Central memory CD8-positive, alpha-beta T cell (primary cell): Measurements from ENCODE around the gene DDN.

Source experiments
- ATAC-seq: fragments of 150-1000 bp; cut with Tn5 transposase; replicated peaks from 2 replicates; pipeline ENCODE4 v1.10.0; 2022; ENCODE audit warnings: mild to moderate bottlenecking, moderate FRiP score, moderate number of reproducible peaks; ENCODE audit not compliant: poor library complexity, severe bottlenecking; ENCODE audit errors: extremely low read depth
- DNase-seq, 2 donors: peaks; one replicate each; pipeline ENCODE4 v3.0.0; 2021; ENCODE audit warnings: low spot score in 2 of 2
- H3K27ac Mint-ChIP-seq: one replicate; pipeline ENCODE4 v1.8.0; 2022; ENCODE audit warnings: low read depth, mild to moderate bottlenecking, moderate library complexity, mixed read lengths
- H3K27me3 Mint-ChIP-seq: one replicate; pipeline ENCODE4 v1.8.0; 2022; ENCODE audit warnings: mixed read lengths
- H3K36me3 Mint-ChIP-seq: one replicate; pipeline ENCODE4 v1.8.0; 2022; ENCODE audit warnings: mild to moderate bottlenecking, moderate library complexity, mixed read lengths; ENCODE audit not compliant: insufficient read depth
- H3K4me1 Mint-ChIP-seq: one replicate; pipeline ENCODE4 v1.8.0; 2022; ENCODE audit warnings: mixed read lengths
- H3K4me3 Mint-ChIP-seq: one replicate; pipeline ENCODE4 v1.8.0; 2022; ENCODE audit warnings: mild to moderate bottlenecking, moderate library complexity, mixed read lengths
- H3K9me3 Mint-ChIP-seq: one replicate; pipeline ENCODE4 v1.8.0; 2022; ENCODE audit warnings: mixed read lengths

DDN gene

DNA sequence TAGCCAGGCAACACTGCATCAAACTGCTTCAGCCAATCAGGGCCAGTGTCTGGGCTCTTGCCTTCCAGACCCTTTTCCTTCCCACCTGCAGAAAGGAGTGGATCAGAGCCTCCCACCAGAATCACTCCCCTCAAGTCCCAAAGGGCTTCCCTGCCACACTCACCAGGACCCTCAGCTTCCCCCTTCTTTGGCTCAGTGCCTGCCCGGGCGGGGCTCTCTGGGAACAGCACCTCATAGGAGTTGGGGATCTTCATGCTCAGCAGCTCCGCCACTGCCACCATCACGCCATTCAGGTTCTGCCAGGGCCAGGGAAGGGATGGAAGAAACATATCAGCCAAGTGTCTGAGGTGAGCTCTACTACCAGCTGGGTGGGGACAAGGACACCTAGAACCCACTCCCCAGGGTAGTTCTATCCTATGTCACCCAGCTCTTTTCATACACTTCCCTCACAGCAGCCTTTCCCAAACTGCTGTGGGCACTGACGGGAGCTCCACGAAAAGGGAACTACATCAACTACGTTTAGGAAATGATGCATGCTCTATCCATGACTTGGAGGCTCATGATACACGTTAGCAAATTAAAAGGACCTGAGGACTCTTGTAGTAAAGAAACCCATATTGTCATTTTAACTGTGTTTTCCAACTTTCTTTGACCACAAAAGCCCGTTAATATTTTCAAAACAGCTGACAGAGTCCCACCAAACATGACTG lies 28.8 kb upstream of the DDN start:
- no peak overlapping the region for H3K4me3 Mint-ChIP-seq
- no peaks in the 10 kb centered on the region for H3K27me3 Mint-ChIP-seq
- peaks cover 38% of the 10 kb centered on the region for H3K36me3 Mint-ChIP-seq
- no peak for DNase-seq
- H3K4me1 Mint-ChIP-seq: peaks cover 5% of the 10 kb centered on the region
- H3K27ac Mint-ChIP-seq: peak overlapping the region; percentile 53
- ATAC-seq: no peak
- H3K9me3 Mint-ChIP-seq: no peaks in the 10 kb centered on the region

DNA sequence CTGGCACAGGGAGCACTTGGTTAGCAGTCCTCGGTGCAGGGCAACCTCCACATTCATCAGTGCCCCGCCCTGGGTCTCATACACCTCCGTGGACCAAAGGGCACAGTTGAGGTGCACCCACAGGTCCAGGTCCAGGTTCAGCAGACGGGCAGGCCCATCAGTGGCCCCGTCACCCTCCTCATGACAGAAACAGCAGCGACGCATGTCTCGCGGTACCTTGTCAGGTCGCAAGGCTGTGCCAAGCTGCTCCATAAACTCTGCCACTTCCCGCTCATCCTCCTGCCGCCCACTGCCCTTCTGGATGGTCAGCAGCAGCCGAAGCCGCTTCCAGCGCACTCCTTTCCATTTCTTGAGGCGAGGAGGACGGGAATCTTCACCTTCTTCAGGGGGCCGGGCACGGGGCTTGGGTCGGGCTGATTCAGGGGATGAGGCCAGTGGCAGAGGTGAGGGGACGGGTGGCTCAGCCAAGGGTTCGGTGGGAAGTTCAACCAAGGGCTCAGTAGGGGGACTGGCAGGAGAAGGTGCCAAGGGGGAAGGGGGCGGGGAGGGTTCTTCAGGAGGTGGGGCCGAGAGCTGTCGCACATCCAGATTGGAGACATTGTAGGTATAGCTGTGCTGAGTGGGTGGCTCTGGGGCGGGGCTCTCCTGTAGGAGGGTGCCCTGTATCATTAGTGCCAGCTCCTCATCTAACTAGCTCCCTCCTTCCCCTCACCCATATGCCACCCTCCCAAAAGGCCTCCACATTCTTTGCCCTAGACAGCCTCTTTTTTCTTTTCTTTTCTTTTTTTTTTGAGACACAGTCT lies 27.7 kb upstream of the DDN start:
- ATAC-seq (no peak), DNase-seq (no peak)
- Mint-ChIP-seq H3K27ac (peak overlapping the region; percentile 53), H3K4me1 (peaks cover 5% of the 10 kb centered on the region), H3K4me3 (no peak overlapping the region), H3K27me3 (no peaks in the 10 kb centered on the region), H3K9me3 (no peaks in the 10 kb centered on the region), H3K36me3 (peaks cover 43% of the 10 kb centered on the region)

DNA sequence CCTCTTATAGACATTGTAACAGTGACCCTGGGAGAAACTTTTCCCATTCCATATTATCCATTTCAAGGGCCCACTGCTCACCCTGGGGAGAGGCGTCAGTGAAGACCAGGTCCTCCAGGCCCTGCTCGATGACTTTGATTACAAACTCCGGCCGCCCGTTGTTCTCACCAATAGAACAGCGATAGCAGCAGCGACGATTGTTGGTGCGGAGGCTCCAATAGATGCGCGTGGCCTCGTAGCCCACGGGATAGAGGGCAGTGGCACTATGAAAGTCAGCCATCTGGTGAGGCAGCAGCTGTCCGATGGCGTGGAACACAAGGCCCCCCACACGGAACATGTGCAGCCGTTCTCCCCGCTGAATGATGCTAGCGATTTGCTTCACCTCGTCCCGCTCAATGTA lies 26.9 kb upstream of the DDN start:
- no peak for DNase-seq
- no peak for ATAC-seq
- Mint-ChIP-seq H3K9me3 (no peaks in the 10 kb centered on the region), H3K27me3 (no peaks in the 10 kb centered on the region), H3K27ac (peak overlapping the region; percentile 53), H3K4me1 (peaks cover 4% of the 10 kb centered on the region), H3K36me3 (peaks cover 44% of the 10 kb centered on the region), H3K4me3 (no peak overlapping the region)

DNA sequence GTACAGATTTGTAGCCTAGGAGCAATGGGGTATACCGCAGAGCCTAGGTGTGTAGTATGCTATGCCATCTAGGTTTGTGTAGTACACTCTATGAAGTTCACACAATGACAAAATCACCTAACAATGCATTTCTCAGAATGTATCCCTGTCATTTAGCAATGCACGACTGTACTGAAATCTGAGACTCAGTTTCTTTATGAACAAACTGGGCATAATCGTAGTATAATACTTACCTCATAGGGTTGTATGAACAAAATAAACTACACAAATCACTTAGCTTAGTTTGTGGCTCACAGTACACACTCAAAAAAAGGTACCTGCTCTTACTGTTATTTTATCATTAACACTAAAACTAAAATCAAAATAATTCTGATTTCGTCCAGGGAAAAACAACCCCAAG lies 26.3 kb upstream of the DDN start:
- H3K4me1 Mint-ChIP-seq: no peaks in the 10 kb centered on the region
- no peaks in the 10 kb centered on the region for H3K9me3 Mint-ChIP-seq
- no peaks in the 10 kb centered on the region for H3K27me3 Mint-ChIP-seq
- H3K27ac Mint-ChIP-seq: peak overlapping the region; percentile 57
- ATAC-seq (no peak), DNase-seq (no peak)
- H3K4me3 Mint-ChIP-seq: no peak overlapping the region
- H3K36me3 Mint-ChIP-seq: peaks cover 45% of the 10 kb centered on the region

DNA sequence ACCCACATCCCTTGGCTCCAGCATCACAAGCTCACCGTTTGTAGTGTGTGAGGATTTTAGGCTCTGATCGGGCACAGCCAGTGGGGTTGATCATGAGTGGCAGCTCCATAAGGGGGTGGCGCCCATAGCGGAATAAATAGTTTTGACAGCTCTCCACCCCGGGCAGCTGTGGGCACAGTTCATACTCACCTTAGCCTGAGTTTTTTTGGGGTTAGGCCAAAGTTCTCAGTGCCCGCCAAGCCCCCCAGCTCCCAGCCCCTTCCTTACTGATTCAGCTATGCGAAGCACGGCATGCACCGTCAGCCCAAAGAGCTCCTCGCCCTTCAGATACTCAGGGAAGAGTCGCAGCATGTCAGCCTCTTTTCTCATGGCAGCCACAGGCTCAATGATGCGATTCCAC lies 25.4 kb upstream of the DDN start:
- Mint-ChIP-seq H3K36me3 (peaks cover 44% of the 10 kb centered on the region), H3K27me3 (no peaks in the 10 kb centered on the region), H3K4me1 (peaks cover 6% of the 10 kb centered on the region), H3K4me3 (no peak overlapping the region), H3K9me3 (no peaks in the 10 kb centered on the region), H3K27ac (no peak overlapping the region)
- ATAC-seq (no peak), DNase-seq (no peak)

DNA sequence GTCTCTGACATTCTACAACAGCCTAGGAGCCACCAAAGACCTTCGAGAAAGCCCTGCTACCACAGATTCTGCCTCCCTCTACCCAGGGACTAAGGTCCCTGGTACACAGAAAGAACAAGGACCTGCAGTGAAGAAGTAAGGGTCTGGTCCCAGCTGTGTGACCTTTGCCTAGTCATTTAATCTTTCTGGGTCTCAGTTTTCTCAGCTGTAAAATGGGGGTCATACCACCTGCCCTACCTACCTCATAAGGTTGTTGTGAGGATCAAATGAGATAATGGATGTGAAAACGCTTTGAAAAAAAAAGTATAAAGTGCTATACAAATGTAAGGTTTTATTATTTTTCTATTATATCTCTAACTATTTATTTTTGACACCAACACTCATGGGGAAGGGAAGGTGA lies 24.6 kb upstream of the DDN start:
- no peak for ATAC-seq
- Mint-ChIP-seq H3K27me3 (no peaks in the 10 kb centered on the region), H3K4me3 (no peak overlapping the region), H3K36me3 (peaks cover 45% of the 10 kb centered on the region), H3K27ac (peak overlapping the region; percentile 91), H3K9me3 (no peaks in the 10 kb centered on the region), H3K4me1 (peaks cover 14% of the 10 kb centered on the region)
- DNase-seq: no peak

DNA sequence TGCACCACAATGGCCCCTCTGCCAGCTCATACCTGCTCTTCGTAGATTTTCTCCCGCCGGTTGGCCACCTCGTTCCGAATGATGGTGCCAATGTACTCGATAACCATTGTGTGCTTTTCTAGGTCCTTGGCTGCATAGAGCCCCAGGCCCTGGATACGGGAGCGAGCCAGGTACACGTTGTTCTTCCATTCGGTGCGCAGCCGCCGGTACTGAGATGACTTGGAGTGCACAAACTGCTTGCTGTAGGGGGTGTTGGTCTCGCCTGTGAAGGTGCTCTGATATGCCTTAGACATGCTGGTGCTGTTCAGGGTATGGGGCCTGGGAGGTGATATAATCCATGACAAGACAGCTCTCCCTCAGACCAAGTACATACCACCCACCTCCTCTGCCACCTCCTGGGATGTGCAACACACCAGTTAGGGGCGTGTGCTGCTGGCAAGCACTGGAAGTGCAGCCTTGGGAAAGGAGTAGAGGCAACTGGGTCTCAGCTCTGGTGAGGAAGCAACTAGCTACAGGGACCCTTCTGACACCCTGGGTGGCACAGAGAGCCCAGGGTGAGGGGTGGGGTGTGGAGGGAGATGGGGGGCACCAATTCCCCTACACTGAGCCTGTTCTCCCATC lies 23.5 kb upstream of the DDN start:
- H3K27ac Mint-ChIP-seq: peak overlapping the region; percentile 91
- no peaks in the 10 kb centered on the region for H3K27me3 Mint-ChIP-seq
- no peak for DNase-seq
- ATAC-seq: no peak
- H3K4me1 Mint-ChIP-seq: peaks cover 25% of the 10 kb centered on the region
- H3K36me3 Mint-ChIP-seq: peaks cover 50% of the 10 kb centered on the region
- H3K4me3 Mint-ChIP-seq: no peak overlapping the region
- H3K9me3 Mint-ChIP-seq: no peaks in the 10 kb centered on the region

DNA sequence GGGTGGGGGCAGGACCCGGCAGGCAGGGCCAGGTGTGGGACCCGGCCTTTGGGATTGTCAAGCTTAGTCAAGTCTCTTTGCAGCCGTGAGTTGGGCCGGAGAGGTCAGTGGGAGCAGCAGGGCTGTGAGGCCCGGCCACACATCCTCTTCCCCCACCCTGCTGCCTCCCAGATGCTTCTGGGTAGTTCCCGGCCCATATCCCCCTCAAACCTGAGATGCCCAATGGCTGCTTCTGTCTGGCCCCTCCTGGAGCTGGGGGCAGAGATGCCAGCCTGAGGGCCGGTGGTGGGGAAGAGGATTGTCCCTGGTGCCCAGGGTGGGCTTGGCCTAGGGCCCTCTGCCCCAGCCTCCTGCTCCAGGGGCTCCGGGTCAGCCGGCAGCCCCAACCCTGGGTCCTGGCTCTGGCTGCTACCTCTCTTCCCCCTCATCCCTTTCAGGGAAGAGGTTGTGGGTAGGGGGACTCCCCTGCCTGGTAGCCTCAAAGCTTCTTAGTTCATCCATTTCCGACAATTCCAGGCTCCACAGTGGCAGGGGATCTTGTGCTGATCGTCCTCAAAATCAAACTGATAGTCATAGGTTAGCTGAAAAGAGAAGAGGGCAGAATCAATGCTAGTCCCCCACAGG lies 22.2 kb upstream of the DDN start:
- Mint-ChIP-seq H3K27ac (peak overlapping the region; percentile 91), H3K4me3 (no peak overlapping the region), H3K9me3 (no peaks in the 10 kb centered on the region), H3K4me1 (peaks cover 38% of the 10 kb centered on the region), H3K36me3 (peaks cover 43% of the 10 kb centered on the region), H3K27me3 (no peaks in the 10 kb centered on the region)
- no peak for DNase-seq
- ATAC-seq: no peak

DNA sequence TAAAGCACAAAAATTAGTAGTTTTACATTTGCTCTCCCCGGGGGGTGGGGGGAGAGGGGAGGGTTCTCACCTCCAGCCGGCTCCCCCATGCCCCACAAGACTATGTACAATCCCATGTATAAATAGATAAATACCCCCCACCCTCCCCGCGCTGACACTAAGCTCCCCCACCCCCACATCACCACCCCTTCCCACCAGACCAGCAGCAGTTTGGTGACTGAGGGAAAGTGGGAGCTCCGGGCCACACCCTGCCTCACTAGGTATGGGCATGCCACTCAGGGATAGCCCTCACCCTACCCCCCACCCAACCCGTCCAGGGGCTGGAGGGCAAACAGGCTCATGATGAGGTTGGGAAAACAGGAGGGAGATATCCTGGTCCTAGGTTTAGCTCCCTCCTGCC lies 21.3 kb upstream of the DDN start:
- DNase-seq: no peak
- Mint-ChIP-seq H3K27ac (peak overlapping the region; percentile 98), H3K27me3 (no peaks in the 10 kb centered on the region), H3K36me3 (peaks cover 35% of the 10 kb centered on the region), H3K4me1 (peaks cover 45% of the 10 kb centered on the region), H3K9me3 (no peaks in the 10 kb centered on the region), H3K4me3 (no peak overlapping the region)
- ATAC-seq: no peak

DNA sequence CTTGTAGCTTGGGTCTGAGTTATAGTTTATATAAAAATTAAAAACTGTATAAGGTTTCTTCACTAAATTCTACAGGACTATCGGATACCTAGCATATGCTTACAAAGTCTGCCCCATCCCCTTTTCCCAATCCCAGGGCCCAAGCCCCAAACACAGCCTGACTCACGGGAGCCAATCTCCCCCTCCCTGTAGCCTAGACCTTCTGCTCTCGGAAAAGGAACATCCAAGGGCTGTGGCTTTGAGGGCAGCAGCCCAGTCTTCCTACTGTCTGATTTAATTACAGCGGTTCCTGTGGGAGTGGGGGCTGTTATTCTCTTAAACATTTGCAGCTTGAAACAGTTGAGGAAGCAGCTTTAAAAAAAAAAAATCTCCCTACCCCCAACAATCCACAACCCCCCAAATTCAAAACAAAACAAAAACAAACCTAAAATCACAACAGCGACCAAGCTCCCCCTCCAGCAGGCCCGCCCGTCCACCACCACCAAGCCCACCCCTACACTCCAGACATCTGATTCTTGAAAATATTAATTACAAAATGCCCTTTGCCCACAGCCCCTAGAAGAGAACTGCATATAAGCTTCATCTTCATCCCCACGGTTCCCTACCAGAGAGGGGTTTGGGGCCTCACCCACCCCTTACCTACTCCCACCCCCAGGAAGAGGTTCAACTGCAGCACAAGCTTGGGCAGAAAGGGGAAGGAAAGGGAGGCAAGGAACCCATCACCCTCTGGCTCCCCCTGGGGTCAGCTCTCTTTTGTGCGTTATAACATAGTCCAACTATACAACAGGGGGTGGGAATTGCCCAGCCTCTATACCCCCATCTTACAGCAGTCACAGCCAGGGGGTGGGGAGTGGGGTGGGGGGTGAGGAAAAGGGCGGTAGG lies 20.5 kb upstream of the DDN start:
- Mint-ChIP-seq H3K27me3 (no peaks in the 10 kb centered on the region), H3K9me3 (no peaks in the 10 kb centered on the region), H3K27ac (peak overlapping the region; percentile 98), H3K4me1 (peaks cover 50% of the 10 kb centered on the region), H3K36me3 (peaks cover 31% of the 10 kb centered on the region), H3K4me3 (peak overlapping the region; percentile 89)
- DNase-seq: no peak
- no peak for ATAC-seq

DNA sequence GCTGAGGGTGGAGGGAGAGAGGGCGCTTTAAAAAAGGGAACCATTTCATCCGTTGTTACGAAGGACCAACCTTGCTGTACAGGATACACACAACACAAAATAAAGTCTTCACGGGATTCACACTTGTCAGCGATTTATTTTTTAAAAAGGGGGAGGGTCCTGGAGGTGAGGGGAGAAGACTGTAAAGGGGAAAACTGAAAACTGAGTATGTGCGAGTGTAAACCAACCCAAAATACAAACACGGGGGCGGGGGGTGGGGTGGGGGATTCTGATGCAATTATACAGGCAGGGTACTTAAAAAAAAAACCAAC lies 19.9 kb upstream of the DDN start:
- Mint-ChIP-seq H3K4me1 (peaks cover 55% of the 10 kb centered on the region), H3K9me3 (no peaks in the 10 kb centered on the region), H3K27ac (peak overlapping the region; percentile 98), H3K36me3 (peaks cover 28% of the 10 kb centered on the region), H3K27me3 (no peaks in the 10 kb centered on the region), H3K4me3 (peak overlapping the region; percentile 89)
- peak; percentile 22 for ATAC-seq
- DNase-seq: no peak
